HG02759 (cell line): ENCODE measurements around the gene AKR1C4.
"Not testable (repeated sequence)": the region's sequence is repeated elsewhere in the genome, so short reads cannot be mapped to it uniquely, and the experiment has no call there.

Source experiments
- ATAC-seq: cut with Tn5 transposase; IDR thresholded peaks from one replicate; pipeline ENCODE4 v1.9.1; 2021; ENCODE audit warnings: mild to moderate bottlenecking, moderate library complexity; ENCODE audit not compliant: unreplicated experiment

AKR1C4 gene

GRCh38 chr10:5199398-5199797 lies 2.8 kb downstream of the AKR1C4 start:
- no peak for ATAC-seq

- ATAC-seq, result no peak
Measured at GRCh38 chr10:5206799-5207198, 10.2 kb downstream of the AKR1C4 start.

GRCh38 chr10:5209776-5210175 lies 13.1 kb downstream of the AKR1C4 start:
- not testable (repeated sequence) for ATAC-seq

- not testable (repeated sequence) for ATAC-seq
Measured at GRCh38 chr10:5210261-5210660, 13.6 kb downstream of the AKR1C4 start.

GRCh38 chr10:5211696-5212536 lies 15.3 kb downstream of the AKR1C4 start:
- ATAC-seq, result no peak

GRCh38 chr10:5216801-5217200 lies 20.2 kb downstream of the AKR1C4 start:
- ATAC-seq, result no peak

GRCh38 chr10:5219262-5219661 lies 22.6 kb downstream of the AKR1C4 start:
- no peak for ATAC-seq

GRCh38 chr10:5222942-5223341 lies 26.3 kb downstream of the AKR1C4 start:
- not testable (repeated sequence) for ATAC-seq

GRCh38 chr10:5229019-5229418 lies 32.4 kb downstream of the AKR1C4 start:
- no peak for ATAC-seq

GRCh38 chr10:5233324-5233723 lies 36.7 kb downstream of the AKR1C4 start:
- no peak for ATAC-seq

- no peak for ATAC-seq
Measured at GRCh38 chr10:5234106-5234860, 37.6 kb downstream of the AKR1C4 start.

GRCh38 chr10:5237541-5237940 lies 40.9 kb downstream of the AKR1C4 start:
- ATAC-seq, result not testable (repeated sequence)

GRCh38 chr10:5242585-5242984 lies 45.9 kb downstream of the AKR1C4 start:
- ATAC-seq, result no peak

GRCh38 chr10:5243521-5243987 lies 46.9 kb downstream of the AKR1C4 start:
- ATAC-seq, result no peak

GRCh38 chr10:5252177-5253037 lies 55.8 kb downstream of the AKR1C4 start:
- ATAC-seq, result no peak

GRCh38 chr10:5254488-5254887 lies 57.9 kb downstream of the AKR1C4 start:
- ATAC-seq, result no peak

GRCh38 chr10:5257768-5258167 lies 61.1 kb downstream of the AKR1C4 start:
- ATAC-seq, result not testable (repeated sequence)

GRCh38 chr10:5259132-5259951 lies 62.7 kb downstream of the AKR1C4 start:
- no peak for ATAC-seq

GRCh38 chr10:5259952-5260578 lies 63.4 kb downstream of the AKR1C4 start:
- ATAC-seq, result no peak

GRCh38 chr10:5260828-5261227 lies 64.2 kb downstream of the AKR1C4 start:
- no peak for ATAC-seq
